Left colon (tissue), 2 donors: ENCODE results near the gene DOCK3. TPM values are rescaled to one million over a fixed set of nuclear protein-coding genes. Genes with fewer than 3 reads are reported as not detected.
"Not testable (repeated sequence)": the region's sequence is repeated elsewhere in the genome, so short reads cannot be mapped to it uniquely, and the experiment has no call there.

ENCODE experiments used
- ATAC-seq: fragments of 200-7000 bp; cut with Tn5 transposase; one replicate; pipeline ENCODE4 v1.9.1; 2020; ENCODE audit warnings: mild to moderate bottlenecking, moderate library complexity
- DNase-seq, 2 donors: peaks; one replicate each; pipeline ENCODE4 v3.0.0-alpha.2; 2020
- intact Hi-C, 2 donors: fragments of 100-400 bp; cut with DNase I in 1 of 2; cut with micrococcal nuclease in 1 of 2; formaldehyde crosslinking; loops; one replicate each; pipeline versions ENCODE4 v1.11.2 to v1.14.0; 2022; cut with DNase I, micrococcal nuclease
- total RNA-seq, 2 donors: library from RNA; stranded (reverse); fragmentation: NEBNext Ultra II Directional; extraction: Animal tissue kit (Norgen Biotek cat#: 25700); gene quantifications; one replicate each; pipeline ENCODE4 v1.2.1, GENCODE V29; 2021
- donor health status: DM: no; HTN: no; CAD: no.
- donor health status: DM: yes; HTN: yes; CAD: no.

The DOCK3 gene
- total RNA-seq, 2 donors from 2014 or later, result 0.09 to 0.34 TPM

- intact Hi-C loops, result no loop called here
- ATAC-seq, result no peak
- no peak for DNase-seq
Measured at GRCh38 chr3:50850639-50851511, 176.1 kb downstream of the DOCK3 start.

- ATAC-seq (no peak), DNase-seq (no peak)
- intact Hi-C loops, result no loop called here
Measured at GRCh38 chr3:50853936-50854335, 179.2 kb downstream of the DOCK3 start.

- ATAC-seq (no peak), DNase-seq (no peak)
- intact Hi-C loops, result no loop called here
Measured at GRCh38 chr3:50862221-50862620, 187.5 kb downstream of the DOCK3 start.

GRCh38 chr3:50873376-50874157 lies 198.8 kb downstream of the DOCK3 start:
- intact Hi-C loops, result no loop called here
- ATAC-seq, result no peak
- DNase-seq, result no peak

GRCh38 chr3:50874876-50875275 lies 200.1 kb downstream of the DOCK3 start:
- intact Hi-C loops, DNase-seq, ATAC-seq: not testable (repeated sequence)

- ATAC-seq (no peak), DNase-seq (no peak)
- intact Hi-C loops, result no loop called here
Measured at GRCh38 chr3:50876947-50877346, 202.2 kb downstream of the DOCK3 start.

GRCh38 chr3:50882733-50883132 lies 208.0 kb downstream of the DOCK3 start:
- DNase-seq, ATAC-seq, intact Hi-C loops: not testable (repeated sequence)

- DNase-seq (no peak), ATAC-seq (no peak)
- intact Hi-C loops, result no loop called here
Measured at GRCh38 chr3:50883755-50884154, 209.0 kb downstream of the DOCK3 start.

- no peak for DNase-seq
- ATAC-seq, result no peak
- intact Hi-C loops, result no loop called here
Measured at GRCh38 chr3:50885070-50885850, 210.5 kb downstream of the DOCK3 start.

- intact Hi-C loops, result no loop called here
- no peak for ATAC-seq
- no peak for DNase-seq
Measured at GRCh38 chr3:50890688-50891344, 216.1 kb downstream of the DOCK3 start.

GRCh38 chr3:50901097-50901496 lies 226.4 kb downstream of the DOCK3 start:
- DNase-seq, result peak in 1 of 2 donors; percentile 10
- intact Hi-C loops, ATAC-seq: not testable (repeated sequence)

- ATAC-seq, result no peak
- intact Hi-C loops, result no loop called here
- no peak for DNase-seq
Measured at GRCh38 chr3:50912746-50913145, 238.0 kb downstream of the DOCK3 start.

GRCh38 chr3:50913260-50913659 lies 238.5 kb downstream of the DOCK3 start:
- intact Hi-C loops, result no loop called here
- ATAC-seq (no peak), DNase-seq (no peak)

GRCh38 chr3:50922071-50922470 lies 247.3 kb downstream of the DOCK3 start:
- intact Hi-C loops, ATAC-seq, DNase-seq: not testable (repeated sequence)

GRCh38 chr3:50923955-50924354 lies 249.2 kb downstream of the DOCK3 start:
- DNase-seq (no peak), ATAC-seq (no peak)
- intact Hi-C loops, result no loop called here

GRCh38 chr3:50924638-50925037 lies 249.9 kb downstream of the DOCK3 start:
- ATAC-seq, result no peak

GRCh38 chr3:50926868-50927267 lies 252.1 kb downstream of the DOCK3 start:
- DNase-seq, result no peak
- intact Hi-C loops, result no loop called here
- no peak for ATAC-seq

More at GRCh38 chr3:50924638-50925037, 249.9 kb downstream of the DOCK3 start:
- no peak for DNase-seq
- intact Hi-C loops, result no loop called here

GRCh38 chr3:50930371-50931208 lies 255.9 kb downstream of the DOCK3 start:
- intact Hi-C loops, result no loop called here
- no peak for ATAC-seq
- no peak for DNase-seq
